SK-N-SH (cell line): ENCODE results near the gene DCAF4L1. TPM values are rescaled to one million over a fixed set of nuclear protein-coding genes. Genes with fewer than 3 reads are reported as not detected.

ENCODE experiments used
- CTCF ChIA-PET: fragments of 300-600, 350-600 bp; formaldehyde crosslinking; extraction: SDS; loops from one replicate; lab custom pipeline; 2021; lab: Yijun Ruan, JAX
- POLR2A ChIA-PET: fragments of 350-600 bp; sonication (Branson Sonifier 250); formaldehyde crosslinking; extraction: SDS; loops from one replicate; lab custom pipeline; 2020; ENCODE audit warnings: antibody characterized with exemption, inconsistent platforms; lab: Yijun Ruan, JAX
- DNase-seq: peaks from one replicate; pipeline ENCODE4 v3.0.0; 2012
- H2AFZ ChIP-seq: fragments of 200-600 bp; sonication (generic); 2 replicates; pipeline ENCODE4 v1.8.1; 2016; ENCODE audit warnings: antibody characterized with exemption, mild to moderate bottlenecking, low read depth
- H3F3A ChIP-seq: fragments of 200-600 bp; sonication (generic); replicated peaks from 2 replicates; pipeline ENCODE3; 2016; ENCODE audit warnings: antibody characterized with exemption, mild to moderate bottlenecking; ENCODE audit not compliant: insufficient read depth
- H3K27ac ChIP-seq, 2 experiments: fragments of 200-500 bp in 1 of 2; fragments of 200-600 bp in 1 of 2; sonication (Bioruptor generic) in 1 of 2; sonication (generic), shearing (Covaris generic) in 1 of 2; 2 replicates each; pipeline versions ENCODE4 v1.5.1 to v1.6.1; 2014 to 2016; ENCODE audit warnings: low read depth in 2 of 2, inconsistent platforms in 1 of 2, low read length in 1 of 2, mild to moderate bottlenecking in 1 of 2, mixed read lengths in 1 of 2
- H3K27me3 ChIP-seq: fragments of 200-600 bp; sonication (generic), shearing (Covaris generic); 2 replicates; pipeline ENCODE4 v1.6.1; 2016; ENCODE audit warnings: mixed run types; ENCODE audit not compliant: insufficient read depth
- H3K36me3 ChIP-seq, 2 experiments: fragments of 200-500 bp in 1 of 2; fragments of 200-600 bp in 1 of 2; sonication (Bioruptor generic) in 1 of 2; sonication (generic) in 1 of 2; replicated peaks in 1 of 2; 2 replicates each; pipeline versions ENCODE3 to v1.5.1; 2014 to 2016; ENCODE audit warnings: low read length in 1 of 2, mild to moderate bottlenecking in 1 of 2; ENCODE audit not compliant: insufficient read depth in 2 of 2, control insufficient read depth in 1 of 2
- H3K4me1 ChIP-seq, 2 experiments: fragments of 200-500 bp in 1 of 2; fragments of 200-600 bp in 1 of 2; sonication (Bioruptor generic) in 1 of 2; sonication (generic), shearing (Covaris generic) in 1 of 2; 2 replicates each; pipeline versions ENCODE4 v1.5.1 to v1.6.1; 2014 to 2016; ENCODE audit warnings: low read depth in 1 of 2, low read length in 1 of 2, mixed run types in 1 of 2; ENCODE audit not compliant: insufficient read depth in 2 of 2, control insufficient read depth in 1 of 2
- H3K4me2 ChIP-seq: fragments of 200-600 bp; sonication (generic), shearing (Covaris generic); 2 replicates; pipeline ENCODE4 v1.6.1; 2017; ENCODE audit warnings: mixed run types
- H3K4me3 ChIP-seq, 2 experiments: fragments of 200-500 bp in 1 of 2; fragments of 200-600 bp in 1 of 2; sonication (Bioruptor generic) in 1 of 2; sonication (generic), shearing (Covaris generic) in 1 of 2; 2 replicates each; pipeline versions ENCODE4 v1.5.1 to v1.8.1; 2014 to 2016; ENCODE audit warnings: low read depth in 2 of 2, inconsistent platforms in 1 of 2, low read length in 1 of 2, mild to moderate bottlenecking in 1 of 2, mixed read lengths in 1 of 2, moderate library complexity in 1 of 2
- H3K79me2 ChIP-seq: fragments of 200-600 bp; sonication (generic); 2 replicates; pipeline ENCODE4 v1.8.1; 2017; ENCODE audit warnings: mild to moderate bottlenecking; ENCODE audit not compliant: insufficient read depth
- H3K9ac ChIP-seq: fragments of 200-600 bp; sonication (generic); 2 replicates; pipeline ENCODE4 v1.6.1; 2017; ENCODE audit warnings: mixed run types
- H3K9me2 ChIP-seq: fragments of 200-600 bp; sonication (generic); 2 replicates; pipeline ENCODE4 v1.6.1; 2017; ENCODE audit warnings: mixed run types
- H3K9me3 ChIP-seq: fragments of 200-600 bp; sonication (generic); 2 replicates; pipeline ENCODE4 v1.6.1; 2017; ENCODE audit warnings: mixed run types, mild to moderate bottlenecking, moderate library complexity
- H4K20me1 ChIP-seq: fragments of 200-600 bp; sonication (generic); 2 replicates; pipeline ENCODE4 v1.6.1; 2017; ENCODE audit warnings: mild to moderate bottlenecking, mixed run types; ENCODE audit not compliant: insufficient read depth
- CHD2 ChIP-seq: fragments of 150-350 bp; IDR thresholded peaks from 2 replicates; pipeline ENCODE4 v1.6.1; 2018; ENCODE audit warnings: low read length; ENCODE audit not compliant: partially characterized antibody
- EZH2phosphoT487 ChIP-seq: fragments of 200-600 bp; sonication (generic); IDR thresholded peaks from 2 replicates; pipeline ENCODE4 v1.6.1; 2017; ENCODE audit warnings: low read depth, mixed run types, mild to moderate bottlenecking, antibody characterized with exemption, moderate library complexity, borderline replicate concordance
- FOSL2 ChIP-seq: IDR thresholded peaks from 2 replicates; pipeline ENCODE4 v1.4.0; 2012; ENCODE audit warnings: low read depth, mild to moderate bottlenecking, moderate library complexity, borderline replicate concordance
- MEF2A ChIP-seq: IDR thresholded peaks from 2 replicates; pipeline ENCODE4 v1.4.0; 2012; ENCODE audit warnings: low read depth, borderline replicate concordance
- NFIC ChIP-seq: IDR thresholded peaks from 2 replicates; pipeline ENCODE4 v1.4.0; 2012; ENCODE audit warnings: borderline replicate concordance
- REST ChIP-seq: IDR thresholded peaks from 2 replicates; pipeline ENCODE4 v1.6.1; 2012; ENCODE audit warnings: mild to moderate bottlenecking, low read depth, low read length, moderate library complexity
- WGBS: methylation state at CpG from one replicate; pipeline ENCODE4 v1.1.6; 2017; ENCODE audit warnings: low lambda C conversion rate; 5-methylcytosine and 5-hydroxymethylcytosine counted together
- polyA plus RNA-seq, 3 experiments: library from polyadenylated mRNA; depleted of rRNA; stranded (reverse); fragments of >200 nt; gene quantifications; 2 replicates each; pipeline ENCODE4 v1.2.3, GENCODE V29; 2012
- TF ChIP-seq, protein P1 (sequence below): fragments of 200-600 bp; sonication (generic); IDR thresholded peaks from 2 replicates; pipeline ENCODE4 v1.6.1; 2017; ENCODE audit warnings: antibody characterized with exemption, mild to moderate bottlenecking, moderate library complexity

Gene DCAF4L1
- polyA plus RNA-seq, 1 of the 3 experiments (the other 2 are of a cell fraction): 0.05 TPM

DNA sequence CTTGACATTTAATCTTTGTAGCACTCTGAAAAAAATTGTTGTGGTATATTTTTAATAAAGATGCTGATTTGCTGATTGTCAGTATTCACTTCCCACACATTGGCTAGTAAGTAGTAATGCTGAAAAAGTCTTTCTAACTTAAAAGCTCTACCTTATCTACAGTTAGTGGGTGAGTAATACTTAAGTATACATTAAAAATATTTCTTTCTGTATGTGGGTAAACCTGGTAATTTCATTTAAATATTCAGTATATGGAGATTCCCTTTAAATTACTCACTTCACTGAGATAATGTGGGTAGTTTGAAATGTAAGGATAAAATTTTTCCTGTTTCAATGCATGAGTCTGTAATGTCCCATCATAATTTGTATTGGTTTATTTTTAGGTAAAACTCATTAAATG, 40.7 kb upstream of the DCAF4L1 start:
- Histone ChIP-seq H3F3A (no peaks in the 10 kb centered on the region), H3K27me3 (no peaks in the 10 kb centered on the region), H3K9ac (no peak overlapping the region), H3K9me2 (no peaks in the 10 kb centered on the region), H3K36me3 (peaks cover 76 to 78% of the 10 kb centered on the region in 2 experiments), H3K4me3 (no peak overlapping the region), H3K4me1 (peaks cover 8 to 17% of the 10 kb centered on the region in 2 experiments; a peak in 3 of 4 replicates), H3K27ac (no peak overlapping the region), H3K4me2 (no peak overlapping the region), H2AFZ (no peak overlapping the region), H4K20me1 (peaks cover 18% of the 10 kb centered on the region), H3K79me2 (peaks cover 89% of the 10 kb centered on the region), H3K9me3 (no peaks in the 10 kb centered on the region)
- ChIA-PET POLR2A (no interaction called here), CTCF (interaction anchor here (1.0 to 1.8 kb wide), 3 partner anchors 17 to 247 kb away, joined by 3 to 5 read pairs (median 4); no protein-coding TSS in a partner anchor)
- DNase-seq: no peak
- TF ChIP-seq REST (no peak), MEF2A (no peak), NFIC (no peak)
- TF ChIP-seq, protein P1, sequence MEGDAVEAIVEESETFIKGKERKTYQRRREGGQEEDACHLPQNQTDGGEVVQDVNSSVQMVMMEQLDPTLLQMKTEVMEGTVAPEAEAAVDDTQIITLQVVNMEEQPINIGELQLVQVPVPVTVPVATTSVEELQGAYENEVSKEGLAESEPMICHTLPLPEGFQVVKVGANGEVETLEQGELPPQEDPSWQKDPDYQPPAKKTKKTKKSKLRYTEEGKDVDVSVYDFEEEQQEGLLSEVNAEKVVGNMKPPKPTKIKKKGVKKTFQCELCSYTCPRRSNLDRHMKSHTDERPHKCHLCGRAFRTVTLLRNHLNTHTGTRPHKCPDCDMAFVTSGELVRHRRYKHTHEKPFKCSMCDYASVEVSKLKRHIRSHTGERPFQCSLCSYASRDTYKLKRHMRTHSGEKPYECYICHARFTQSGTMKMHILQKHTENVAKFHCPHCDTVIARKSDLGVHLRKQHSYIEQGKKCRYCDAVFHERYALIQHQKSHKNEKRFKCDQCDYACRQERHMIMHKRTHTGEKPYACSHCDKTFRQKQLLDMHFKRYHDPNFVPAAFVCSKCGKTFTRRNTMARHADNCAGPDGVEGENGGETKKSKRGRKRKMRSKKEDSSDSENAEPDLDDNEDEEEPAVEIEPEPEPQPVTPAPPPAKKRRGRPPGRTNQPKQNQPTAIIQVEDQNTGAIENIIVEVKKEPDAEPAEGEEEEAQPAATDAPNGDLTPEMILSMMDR: no peak

GRCh38 chr4:41943506-41943905, 38.0 kb upstream of the DCAF4L1 start:
- H3K79me2 ChIP-seq: peaks cover 63% of the 10 kb centered on the region
- H3K9me2 ChIP-seq: no peaks in the 10 kb centered on the region
- TF ChIP-seq FOSL2: no peak
- ChIA-PET CTCF (no interaction called here), POLR2A (no interaction called here)
- H3K27ac ChIP-seq: no peak overlapping the region
- no peak overlapping the region for H3K4me3 ChIP-seq
- DNase-seq: no peak
- 94% methylated on average over 2 of the region's 2 CpGs for WGBS
- no peaks in the 10 kb centered on the region for H3F3A ChIP-seq
- no peak overlapping the region for H2AFZ ChIP-seq
- no peak overlapping the region for H3K4me2 ChIP-seq
- no peak overlapping the region for H3K9ac ChIP-seq
- H3K36me3 ChIP-seq: peaks cover 86 to 89% of the 10 kb centered on the region in 2 experiments
- peaks cover 2% of the 10 kb centered on the region for H4K20me1 ChIP-seq
- H3K4me1 ChIP-seq: no peaks in the 10 kb centered on the region
- no peaks in the 10 kb centered on the region for H3K27me3 ChIP-seq
- H3K9me3 ChIP-seq: no peaks in the 10 kb centered on the region

- TF ChIP-seq EZH2phosphoT487: no peak
- no peak for TF ChIP-seq CHD2
- TF ChIP-seq, all 33 proteins: peak for 0
- Histone ChIP-seq H3K9me2 (no peaks in the 10 kb centered on the region), H3K27me3 (no peaks in the 10 kb centered on the region), H2AFZ (no peak overlapping the region), H3K4me1 (no peaks in the 10 kb centered on the region; a peak in 1 of 4 replicates), H4K20me1 (no peaks in the 10 kb centered on the region; the same call in 1 of the 2 replicates), H3K4me3 (no peak overlapping the region), H3K79me2 (peaks cover 57% of the 10 kb centered on the region; the same call in 1 of the 2 replicates), H3K27ac (no peak overlapping the region), H3F3A (no peaks in the 10 kb centered on the region), H3K9ac (no peak overlapping the region), H3K9me3 (no peaks in the 10 kb centered on the region), H3K4me2 (no peak overlapping the region), H3K36me3 (peaks cover 84 to 89% of the 10 kb centered on the region in 2 experiments)
- ChIA-PET CTCF (interaction anchor here (0.8 kb wide), 1 partner anchor 338 kb away, joined by 3 read pairs; no protein-coding TSS in a partner anchor), POLR2A (interaction anchor here (0.5 kb wide), 1 partner anchor 9 kb away, joined by 3 read pairs; no protein-coding TSS in a partner anchor)
- DNase-seq: no peak
Observed at GRCh38 chr4:41944089-41944488, 37.5 kb upstream of the DCAF4L1 start.
